IPS DF 6.9 (cell line): ENCODE data around the gene CALU.

Experiments
- DNase-seq: peaks from one replicate; pipeline ENCODE4 v3.0.0-alpha.2; 2013; ENCODE audit warnings: low read depth, low spot score
- H3K27ac ChIP-seq: one replicate; pipeline ENCODE4 v1.5.1; 2013; ENCODE audit warnings: low read length, control low read depth
- H3K27me3 ChIP-seq: 2 replicates; pipeline ENCODE4 v1.6.1; 2013; ENCODE audit warnings: mild to moderate bottlenecking, low read length; ENCODE audit not compliant: control insufficient read depth, insufficient read depth
- H3K36me3 ChIP-seq: 2 replicates; pipeline ENCODE4 v1.6.1; 2013; ENCODE audit warnings: low read length; ENCODE audit not compliant: control insufficient read depth, insufficient read depth
- H3K4me1 ChIP-seq: 2 replicates; pipeline ENCODE4 v1.6.1; 2013; ENCODE audit warnings: low read length; ENCODE audit not compliant: control insufficient read depth, insufficient read depth
- H3K4me3 ChIP-seq: 2 replicates; pipeline ENCODE4 v1.5.1; 2013; ENCODE audit warnings: mild to moderate bottlenecking, low read length
- H3K9me3 ChIP-seq: 2 replicates; pipeline ENCODE4 v1.6.1; 2013; ENCODE audit warnings: low read length, inconsistent platforms; ENCODE audit not compliant: control insufficient read depth, insufficient read depth
- whole genome bisulfite sequencing: extraction: QIAGEN DNeasy Blood & Tissue Kit; methylation state at CpG from one replicate; pipeline ENCODE4 v1.1.7; 2013; ENCODE audit warnings: mixed read lengths, missing lambda C conversion rate; ENCODE audit not compliant: insufficient read length, insufficient coverage; 5-methylcytosine and 5-hydroxymethylcytosine counted together

The CALU gene

DNA sequence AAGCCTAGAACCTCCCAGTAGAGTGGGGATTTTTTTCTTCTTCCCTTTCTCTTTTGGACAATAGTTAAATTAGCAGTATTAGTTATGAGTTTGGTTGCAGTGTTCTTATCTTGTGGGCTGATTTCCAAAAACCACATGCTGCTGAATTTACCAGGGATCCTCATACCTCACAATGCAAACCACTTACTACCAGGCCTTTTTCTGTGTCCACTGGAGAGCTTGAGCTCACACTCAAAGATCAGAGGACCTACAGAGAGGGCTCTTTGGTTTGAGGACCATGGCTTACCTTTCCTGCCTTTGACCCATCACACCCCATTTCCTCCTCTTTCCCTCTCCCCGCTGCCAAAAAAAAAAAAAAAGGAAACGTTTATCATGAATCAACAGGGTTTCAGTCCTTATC, 31.1 kb downstream of the CALU start:
- no peak for DNase-seq
- Histone ChIP-seq H3K27me3 (no peaks in the 10 kb centered on the region), H3K9me3 (no peaks in the 10 kb centered on the region), H3K4me3 (no peak overlapping the region), H3K36me3 (no peaks in the 10 kb centered on the region; the same call in 1 of the 2 replicates), H3K4me1 (no peaks in the 10 kb centered on the region), H3K27ac (no peak overlapping the region)
- no CpG with 5 or more reads among the region's 2 CpGs for whole genome bisulfite sequencing

- Histone ChIP-seq H3K27ac (no peak overlapping the region), H3K36me3 (no peaks in the 10 kb centered on the region; the same call in 1 of the 2 replicates), H3K4me3 (no peak overlapping the region), H3K27me3 (no peaks in the 10 kb centered on the region), H3K9me3 (no peaks in the 10 kb centered on the region), H3K4me1 (no peaks in the 10 kb centered on the region)
- no peak for DNase-seq
- no CpG with 5 or more reads among the region's 12 CpGs for WGBS
Measured at GRCh38 chr7:128773604-128774003, 34.4 kb downstream of the CALU start.

GRCh38 chr7:128774029-128774689, 35.0 kb downstream of the CALU start:
- Histone ChIP-seq H3K36me3 (no peaks in the 10 kb centered on the region; the same call in 1 of the 2 replicates), H3K4me1 (no peaks in the 10 kb centered on the region)
- no CpG with 5 or more reads among the region's 13 CpGs for WGBS

GRCh38 chr7:128774921-128775320, 35.8 kb downstream of the CALU start:
- H3K27ac ChIP-seq: no peak overlapping the region
- no peaks in the 10 kb centered on the region for H3K4me1 ChIP-seq
- no peaks in the 10 kb centered on the region for H3K36me3 ChIP-seq
- no peak for DNase-seq
- no CpG with 5 or more reads among the region's 7 CpGs for WGBS
- no peak overlapping the region for H3K4me3 ChIP-seq
- H3K27me3 ChIP-seq: no peaks in the 10 kb centered on the region
- no peaks in the 10 kb centered on the region for H3K9me3 ChIP-seq

More at GRCh38 chr7:128774029-128774689, 35.0 kb downstream of the CALU start:
- Histone ChIP-seq H3K27ac (no peak overlapping the region), H3K4me3 (no peak overlapping the region), H3K27me3 (no peaks in the 10 kb centered on the region), H3K9me3 (no peaks in the 10 kb centered on the region)
- no peak for DNase-seq

- Histone ChIP-seq H3K36me3 (no peaks in the 10 kb centered on the region), H3K4me1 (no peaks in the 10 kb centered on the region), H3K27ac (no peak within 1 kb of the TSS), H3K27me3 (no peaks in the 10 kb centered on the region), H3K4me3 (no peak within 1 kb of the TSS), H3K9me3 (no peaks in the 10 kb centered on the region)
- no CpG with 5 or more reads among the region's 4 CpGs for WGBS
- DNase-seq: no peak
Measured at GRCh38 chr7:128775744-128776474, 36.8 kb downstream of the CALU start, which contains the start of gene OPN1SW. TSS of gene OPN1SW (minus strand) at chr7:128775794. CDS start at chr7:128775781, 13 bp downstream.

DNA sequence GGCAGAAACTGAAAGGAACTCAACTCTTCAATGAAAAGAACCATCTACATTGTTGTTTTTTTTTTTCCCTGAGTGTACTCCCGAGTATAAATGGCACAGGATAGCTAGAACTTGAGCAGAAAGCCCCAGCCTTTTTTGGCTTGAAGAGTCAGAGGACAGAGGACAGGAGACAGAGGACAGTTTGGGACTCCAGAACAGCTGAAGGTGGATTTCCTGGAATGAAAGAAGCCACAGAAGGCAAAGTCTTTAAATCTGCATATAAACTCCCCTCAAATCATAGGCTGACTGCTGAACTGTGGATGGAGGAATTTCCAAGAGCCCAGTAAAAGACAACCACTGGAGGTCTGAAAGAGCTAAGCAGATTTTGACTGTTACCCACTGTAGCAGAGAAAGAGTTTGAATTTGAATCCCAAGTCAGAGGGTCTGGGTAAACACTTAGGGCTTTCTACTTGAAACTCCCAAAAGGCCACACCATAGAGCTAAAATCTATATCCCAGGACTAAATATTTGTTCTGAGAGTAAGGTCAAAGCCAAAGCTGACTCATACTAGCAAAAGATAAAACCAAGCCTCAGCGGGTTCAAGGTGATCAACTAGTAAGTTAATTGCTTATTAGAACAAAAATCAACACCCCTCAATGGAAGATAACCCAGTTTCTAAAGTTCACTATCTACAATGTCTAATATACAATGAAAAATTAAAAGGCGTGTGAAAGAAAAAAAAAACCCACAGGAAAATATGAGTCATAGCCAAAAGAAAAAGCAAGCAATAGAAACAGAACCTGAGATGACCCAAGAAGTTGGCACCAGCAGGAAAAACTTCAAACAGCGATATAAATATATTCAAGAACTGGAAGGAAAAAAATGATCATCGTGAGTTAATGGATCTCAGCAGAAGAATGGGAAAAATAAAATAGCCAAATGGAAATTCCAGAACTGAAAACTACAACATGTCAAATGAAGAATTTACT, 38.3 kb downstream of the CALU start:
- no peak overlapping the region for H3K4me3 ChIP-seq
- no CpG with 5 or more reads among the region's 5 CpGs for WGBS
- H3K4me1 ChIP-seq: no peaks in the 10 kb centered on the region
- H3K27me3 ChIP-seq: no peaks in the 10 kb centered on the region
- H3K9me3 ChIP-seq: no peaks in the 10 kb centered on the region
- H3K36me3 ChIP-seq: no peaks in the 10 kb centered on the region
- no peak overlapping the region for H3K27ac ChIP-seq
- DNase-seq: no peak

- Histone ChIP-seq H3K4me3 (no peak overlapping the region), H3K27me3 (no peaks in the 10 kb centered on the region), H3K36me3 (no peaks in the 10 kb centered on the region), H3K4me1 (no peaks in the 10 kb centered on the region; the same call in 1 of the 2 replicates), H3K9me3 (no peaks in the 10 kb centered on the region), H3K27ac (no peak overlapping the region)
- WGBS: no CpG with 5 or more reads among the region's 5 CpGs
- no peak for DNase-seq
Measured at GRCh38 chr7:128778946-128779345, 39.8 kb downstream of the CALU start.

- no peak overlapping the region for H3K4me3 ChIP-seq
- no CpG with 5 or more reads among the region's 5 CpGs for WGBS
- no peak overlapping the region for H3K27ac ChIP-seq
- H3K4me1 ChIP-seq: no peaks in the 10 kb centered on the region; the same call in 1 of the 2 replicates
- no peaks in the 10 kb centered on the region for H3K27me3 ChIP-seq
- H3K9me3 ChIP-seq: no peaks in the 10 kb centered on the region
- no peak for DNase-seq
- H3K36me3 ChIP-seq: no peaks in the 10 kb centered on the region
Measured at GRCh38 chr7:128781126-128781525, 42.0 kb downstream of the CALU start.

DNA sequence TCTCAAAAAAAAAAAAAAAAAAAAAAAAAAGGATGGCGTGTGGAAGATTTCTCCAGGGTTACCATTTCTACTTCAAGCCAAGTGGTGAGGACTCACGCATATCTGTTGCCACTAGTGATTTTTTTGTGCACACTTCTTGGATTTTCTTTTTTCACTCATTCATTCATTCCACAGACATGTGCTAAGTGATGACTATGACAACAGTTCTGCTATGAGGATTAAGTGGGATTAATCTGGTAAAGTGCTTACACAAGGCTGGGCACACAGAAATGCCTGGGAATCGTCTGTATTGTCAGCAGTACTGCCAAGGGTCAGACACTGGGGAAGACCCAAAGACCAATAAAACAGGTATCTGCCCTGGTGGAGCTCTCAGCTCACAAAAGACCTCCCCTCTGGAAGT, 42.7 kb downstream of the CALU start:
- Histone ChIP-seq H3K27me3 (no peaks in the 10 kb centered on the region), H3K36me3 (no peaks in the 10 kb centered on the region), H3K4me1 (no peaks in the 10 kb centered on the region; the same call in 1 of the 2 replicates), H3K27ac (no peak overlapping the region), H3K9me3 (no peaks in the 10 kb centered on the region), H3K4me3 (no peak overlapping the region)
- WGBS: no CpG with 5 or more reads among the region's 3 CpGs
- DNase-seq: no peak
